Suprapubic skin (tissue), 4 donors: ENCODE results near the gene SNX19. TPM values are rescaled to one million over a fixed set of nuclear protein-coding genes. Genes with fewer than 3 reads are reported as not detected.

Source experiments
- DNase-seq, 2 donors: peaks; one replicate each; pipeline ENCODE4 v3.0.0-alpha.2; 2019; ENCODE audit warnings: low spot score in 2 of 2
- H3K27ac ChIP-seq: fragments of 200-600 bp; sonication (generic); one replicate; pipeline ENCODE4 v1.5.1; 2019
- H3K27me3 ChIP-seq: fragments of 200-600 bp; sonication (generic); one replicate; pipeline ENCODE4 v1.5.1; 2019
- H3K36me3 ChIP-seq: fragments of 200-600 bp; sonication (generic); one replicate; pipeline ENCODE4 v1.5.1; 2019
- H3K4me1 ChIP-seq: fragments of 200-600 bp; sonication (generic); one replicate; pipeline ENCODE4 v1.5.1; 2019
- H3K4me3 ChIP-seq: fragments of 200-600 bp; sonication (generic); one replicate; pipeline ENCODE4 v1.5.1; 2019; ENCODE audit warnings: mild to moderate bottlenecking
- H3K9me3 ChIP-seq: fragments of 200-600 bp; sonication (generic); one replicate; pipeline ENCODE4 v1.5.1; 2019
- CTCF ChIP-seq, 2 donors: fragments of 200-600 bp in 1 of 2; fragments of 450-650 bp in 1 of 2; sonication (generic) in 1 of 2; IDR thresholded peaks; one replicate each; pipeline ENCODE4 v1.5.1; 2016 to 2019; ENCODE audit warnings: antibody characterized with exemption in 2 of 2, mild to moderate bottlenecking in 1 of 2, moderate library complexity in 1 of 2
- EP300 ChIP-seq: sonication (generic); formaldehyde crosslinking; IDR thresholded peaks from one replicate; pipeline ENCODE4 v1.6.1; 2017; ENCODE audit warnings: antibody characterized with exemption
- POLR2A ChIP-seq, 2 donors: fragments of 450-650 bp; IDR thresholded peaks; one replicate each; pipeline ENCODE4 v1.6.1; 2017; ENCODE audit warnings: antibody characterized with exemption in 2 of 2, mild to moderate bottlenecking in 2 of 2, moderate library complexity in 2 of 2
- POLR2AphosphoS5 ChIP-seq, 3 donors: sonication (generic); formaldehyde crosslinking; IDR thresholded peaks; one replicate each; pipeline ENCODE4 v1.6.1; 2017; ENCODE audit warnings: antibody characterized with exemption in 3 of 3
- WGBS: methylation state at CpG from one replicate; pipeline ENCODE4 v1.1.5; 2018; 5-methylcytosine and 5-hydroxymethylcytosine counted together
- total RNA-seq, 4 donors: library from RNA; depleted of rRNA; stranded (reverse); fragments of >200 nt; gene quantifications; one replicate each; pipeline ENCODE4 v1.1.0, GENCODE V29; 2016

Gene SNX19
- total RNA-seq, 4 donors from 2014 or later = 74.5 to 157 (median 86.0) TPM

GRCh38 chr11:130834886-130835285, 81.4 kb downstream of the SNX19 start:
- peaks cover 15% of the 10 kb centered on the region for H3K4me1 ChIP-seq
- no peak overlapping the region for H3K4me3 ChIP-seq
- TF ChIP-seq CTCF (IDR thresholded peaks at IDR 0.05) = no peak
- no peaks in the 10 kb centered on the region for H3K9me3 ChIP-seq
- H3K27ac ChIP-seq = no peak overlapping the region
- H3K27me3 ChIP-seq = no peaks in the 10 kb centered on the region
- H3K36me3 ChIP-seq = no peaks in the 10 kb centered on the region
- no peak for DNase-seq

- Histone ChIP-seq H3K4me1 (peaks cover 15% of the 10 kb centered on the region), H3K27ac (no peak overlapping the region), H3K9me3 (no peaks in the 10 kb centered on the region), H3K36me3 (no peaks in the 10 kb centered on the region), H3K4me3 (no peak overlapping the region), H3K27me3 (no peaks in the 10 kb centered on the region)
- TF ChIP-seq POLR2A (IDR thresholded peaks at IDR 0.05) = no peak
- no peak for TF ChIP-seq POLR2AphosphoS5 (IDR thresholded peaks at IDR 0.05)
- TF ChIP-seq EP300 = no peak
- TF ChIP-seq CTCF (IDR thresholded peaks at IDR 0.05) = no peak
- DNase-seq = no peak
- WGBS = 84% methylated on average over 9 of the region's 9 CpGs
These were observed 83.5 kb downstream of the SNX19 start for GRCh38 chr11:130832566-130833425.

- H3K27ac ChIP-seq = no peak overlapping the region
- 58% methylated on average over 9 of the region's 9 CpGs for WGBS
- H3K4me3 ChIP-seq = no peak overlapping the region
- no peak for DNase-seq
- no peaks in the 10 kb centered on the region for H3K27me3 ChIP-seq
- H3K4me1 ChIP-seq = peaks cover 15% of the 10 kb centered on the region
- H3K9me3 ChIP-seq = no peaks in the 10 kb centered on the region
- no peaks in the 10 kb centered on the region for H3K36me3 ChIP-seq
- TF ChIP-seq CTCF (IDR thresholded peaks at IDR 0.05) (no peak), POLR2AphosphoS5 (IDR thresholded peaks at IDR 0.05) (no peak), POLR2A (IDR thresholded peaks at IDR 0.05) (no peak), EP300 (no peak)
These were observed 84.3 kb downstream of the SNX19 start for GRCh38 chr11:130831976-130832375.

- Histone ChIP-seq H3K27ac (no peak overlapping the region), H3K4me1 (peaks cover 15% of the 10 kb centered on the region), H3K4me3 (no peak overlapping the region), H3K9me3 (no peaks in the 10 kb centered on the region), H3K27me3 (no peaks in the 10 kb centered on the region), H3K36me3 (no peaks in the 10 kb centered on the region)
- DNase-seq = no peak
- TF ChIP-seq POLR2A (IDR thresholded peaks at IDR 0.05) (no peak), POLR2AphosphoS5 (IDR thresholded peaks at IDR 0.05) (no peak), CTCF (IDR thresholded peaks at IDR 0.05) (no peak), EP300 (no peak)
- WGBS = 36% methylated on average over 7 of the region's 7 CpGs
These were observed 84.8 kb downstream of the SNX19 start for GRCh38 chr11:130831506-130831905.

- Histone ChIP-seq H3K9me3 (no peaks in the 10 kb centered on the region), H3K27me3 (no peaks in the 10 kb centered on the region), H3K4me3 (no peak overlapping the region), H3K4me1 (peaks cover 15% of the 10 kb centered on the region), H3K27ac (no peak overlapping the region), H3K36me3 (no peaks in the 10 kb centered on the region)
- WGBS = 64% methylated on average over 4 of the region's 6 CpGs
- no peak for DNase-seq
- TF ChIP-seq POLR2AphosphoS5 (IDR thresholded peaks at IDR 0.05) = no peak
- TF ChIP-seq EP300 = no peak
- TF ChIP-seq POLR2A (IDR thresholded peaks at IDR 0.05) = no peak
- TF ChIP-seq CTCF (IDR thresholded peaks at IDR 0.05) = no peak
These were observed 85.7 kb downstream of the SNX19 start for GRCh38 chr11:130830566-130830965.
